GM18498 (cell line): ENCODE measurements around the gene CAMTA1.

ENCODE experiments used
- ATAC-seq: cut with Tn5 transposase; IDR thresholded peaks from one replicate; pipeline ENCODE4 v1.9.1; 2021; ENCODE audit warnings: mild to moderate bottlenecking, moderate library complexity; ENCODE audit not compliant: unreplicated experiment

CAMTA1 gene

GRCh38 chr1:7455796-7456721 lies 670.8 kb downstream of the CAMTA1 start:
- no peak for ATAC-seq

DNA sequence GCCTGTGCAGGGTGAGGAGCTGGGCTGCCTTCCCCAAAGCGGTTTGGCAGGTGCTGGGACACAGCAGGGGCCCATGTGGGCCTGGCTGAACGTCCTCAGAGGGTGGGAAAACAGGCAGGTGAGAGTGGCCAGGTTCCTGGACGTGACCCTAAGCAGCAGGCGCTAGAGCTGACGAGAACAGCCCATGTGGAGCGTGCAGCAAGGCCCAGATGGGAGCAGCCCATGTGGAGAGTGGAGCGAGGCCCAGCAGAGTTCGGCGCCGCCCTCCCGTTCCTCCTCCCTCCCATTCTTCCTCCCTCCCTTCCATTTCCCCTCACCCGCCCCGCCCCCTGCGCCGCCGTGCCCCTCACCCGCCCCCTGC lies 671.4 kb downstream of the CAMTA1 start:
- ATAC-seq: no peak

DNA sequence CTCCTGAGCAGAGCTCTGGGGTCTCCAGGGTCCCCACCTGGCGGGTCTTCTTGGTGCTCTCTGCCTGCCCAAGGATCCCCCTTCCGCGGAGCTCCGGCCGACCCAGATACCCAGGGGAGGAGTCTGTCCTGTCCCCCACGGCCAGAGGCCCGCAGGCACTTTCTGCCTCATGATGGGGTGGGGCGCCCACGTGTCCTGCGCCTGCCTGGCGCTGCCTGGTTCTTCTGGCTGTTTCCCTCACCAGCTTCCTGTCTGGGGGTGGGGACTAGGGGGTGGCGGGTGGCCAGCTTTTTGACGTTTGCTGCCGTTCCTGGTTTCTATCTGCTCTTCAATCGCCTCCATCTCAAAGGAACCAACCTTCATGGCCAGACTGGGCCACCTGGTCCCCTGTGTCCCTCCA lies 672.6 kb downstream of the CAMTA1 start:
- ATAC-seq: no peak

DNA sequence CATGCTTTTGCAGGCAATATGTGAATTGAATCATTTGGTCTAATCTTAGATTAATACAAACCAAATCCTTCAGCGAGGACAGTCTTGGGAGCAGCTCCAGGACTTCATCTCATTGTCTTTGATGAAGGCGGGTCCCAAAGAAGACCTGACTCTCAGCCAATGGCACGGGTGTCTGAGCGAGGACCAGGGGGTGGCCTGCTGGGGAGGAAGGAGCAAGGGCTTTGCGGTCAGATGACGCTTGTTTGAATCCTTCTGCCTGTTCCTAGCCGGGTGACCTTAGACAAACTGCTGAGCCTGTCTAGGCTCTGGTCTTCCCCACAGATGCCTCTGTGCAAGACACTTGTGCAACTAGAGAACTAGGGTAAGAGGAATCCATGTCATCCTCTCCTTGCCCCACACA lies 673.7 kb downstream of the CAMTA1 start:
- ATAC-seq: no peak

- ATAC-seq: no peak
These were observed 674.7 kb downstream of the CAMTA1 start for GRCh38 chr1:7459914-7460313.

DNA sequence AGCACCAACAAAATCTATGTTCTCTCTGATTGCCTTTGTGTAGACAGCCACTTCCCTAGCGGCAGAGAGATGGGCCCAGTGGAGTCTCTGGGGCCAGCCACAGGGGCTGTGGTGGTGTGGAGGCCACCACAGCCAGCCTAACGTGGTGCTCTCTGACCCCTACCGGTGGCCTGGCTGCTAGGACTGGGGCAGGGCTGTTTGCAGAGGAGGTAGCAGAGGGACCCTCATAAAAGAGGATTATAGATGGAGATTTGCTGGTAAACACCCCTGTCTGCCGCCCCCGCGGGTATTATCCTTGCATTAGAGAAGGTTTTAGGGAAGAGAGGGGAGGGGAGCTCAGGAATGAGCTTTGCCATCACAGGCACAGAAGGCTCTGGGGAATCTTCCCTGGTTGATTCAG lies 675.6 kb downstream of the CAMTA1 start:
- ATAC-seq: no peak

GRCh38 chr1:7462617-7463016 lies 677.4 kb downstream of the CAMTA1 start:
- no peak for ATAC-seq

- ATAC-seq: no peak
These were observed 678.3 kb downstream of the CAMTA1 start for GRCh38 chr1:7463526-7463925.

DNA sequence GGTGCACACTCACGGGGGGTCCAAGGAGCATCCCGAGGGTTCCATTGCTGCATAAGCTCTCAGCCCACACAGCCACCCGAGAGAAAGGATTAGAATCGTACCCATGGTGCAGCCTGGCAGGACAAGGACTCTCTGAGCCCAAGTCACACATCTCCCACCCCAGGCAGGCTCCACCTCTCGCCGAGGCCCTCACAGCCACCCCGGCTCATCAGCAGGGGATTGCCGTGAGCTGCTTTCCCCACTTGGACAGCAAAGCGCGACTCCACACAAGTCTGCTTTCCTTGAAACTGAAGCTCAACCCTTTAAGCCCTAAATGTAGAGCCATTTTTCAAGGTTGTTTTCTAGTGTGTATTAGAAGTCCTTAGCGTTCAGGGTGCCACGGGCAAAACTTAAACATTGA lies 679.5 kb downstream of the CAMTA1 start:
- ATAC-seq: no peak

GRCh38 chr1:7467476-7468175 lies 682.4 kb downstream of the CAMTA1 start:
- no peak for ATAC-seq

GRCh38 chr1:7468248-7468647 lies 683.0 kb downstream of the CAMTA1 start:
- ATAC-seq: no peak

DNA sequence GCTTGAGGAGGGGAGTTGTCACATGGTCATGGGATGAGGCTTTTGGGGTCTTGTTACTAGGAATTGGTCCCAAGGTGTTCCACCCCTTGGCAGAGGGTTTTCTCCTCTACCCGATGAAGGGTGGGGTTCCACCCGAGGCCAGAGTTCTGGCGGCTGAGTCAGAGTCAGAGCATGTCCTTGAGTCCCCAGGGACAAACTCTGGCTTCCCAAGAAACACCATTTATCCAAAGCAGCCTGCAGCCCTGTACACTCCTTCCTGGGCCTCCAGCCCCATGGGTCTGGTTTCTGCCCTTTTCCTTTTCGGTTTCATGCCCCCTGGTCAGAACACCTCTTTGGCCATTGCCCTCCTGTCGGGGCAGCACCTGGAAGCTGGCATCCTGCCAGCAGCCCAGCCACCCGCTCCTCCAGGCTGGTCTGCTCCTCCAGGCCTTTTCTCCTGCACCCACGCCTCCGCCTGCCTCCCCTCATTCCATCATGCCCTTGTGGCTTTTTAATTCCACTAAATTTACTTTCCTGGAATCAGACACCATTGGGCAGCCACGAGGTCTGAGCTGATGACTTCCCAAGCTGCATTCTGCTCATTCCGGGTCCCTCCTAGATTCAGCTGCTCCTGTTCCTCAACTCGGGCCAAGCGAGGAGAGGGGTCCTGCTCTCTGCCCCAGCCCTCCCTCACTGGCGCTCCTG lies 684.1 kb downstream of the CAMTA1 start:
- no peak for ATAC-seq

- no peak for ATAC-seq
These were observed 685.8 kb downstream of the CAMTA1 start for GRCh38 chr1:7470904-7471638.

- ATAC-seq: no peak
These were observed 686.6 kb downstream of the CAMTA1 start for GRCh38 chr1:7471836-7472235.

GRCh38 chr1:7473223-7474142 lies 688.2 kb downstream of the CAMTA1 start:
- no peak for ATAC-seq

- no peak for ATAC-seq
These were observed 688.9 kb downstream of the CAMTA1 start for GRCh38 chr1:7474143-7474490.

DNA sequence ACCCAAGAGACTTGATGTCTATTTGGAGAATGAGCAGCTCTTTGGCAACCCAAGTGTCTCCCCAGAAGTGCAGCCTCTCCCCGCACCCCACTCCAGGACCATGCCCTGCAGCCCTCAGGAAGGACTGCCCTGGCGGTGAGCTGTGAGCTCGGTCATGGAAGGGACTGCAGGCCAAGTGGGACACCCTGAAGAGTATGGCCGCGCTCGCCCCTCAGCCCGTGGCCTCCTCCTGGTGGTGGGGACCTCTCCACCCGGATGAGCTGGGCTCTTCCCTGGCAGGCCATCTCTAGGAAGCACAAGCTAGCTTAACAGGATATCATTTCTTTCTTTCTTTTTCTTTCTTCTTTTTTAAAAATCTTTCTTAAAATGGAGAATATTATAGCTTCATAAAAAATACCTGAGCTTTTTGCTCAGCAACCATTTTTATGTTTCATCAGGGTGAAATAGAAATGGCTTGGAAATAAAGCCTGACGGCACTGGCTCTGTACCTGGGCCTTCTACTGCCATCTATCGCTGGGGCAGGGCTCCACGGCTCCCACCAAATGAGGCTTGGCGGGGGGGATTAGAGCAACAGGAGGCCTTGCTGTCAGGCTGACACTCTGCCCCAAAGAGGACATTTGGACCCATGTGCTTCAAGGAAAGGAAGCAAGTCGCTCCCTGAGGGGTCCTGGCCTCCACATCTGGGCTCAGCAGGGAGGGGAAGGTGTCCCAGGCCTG lies 689.7 kb downstream of the CAMTA1 start:
- no peak for ATAC-seq

- no peak for ATAC-seq
These were observed 690.4 kb downstream of the CAMTA1 start for GRCh38 chr1:7475691-7476090.

DNA sequence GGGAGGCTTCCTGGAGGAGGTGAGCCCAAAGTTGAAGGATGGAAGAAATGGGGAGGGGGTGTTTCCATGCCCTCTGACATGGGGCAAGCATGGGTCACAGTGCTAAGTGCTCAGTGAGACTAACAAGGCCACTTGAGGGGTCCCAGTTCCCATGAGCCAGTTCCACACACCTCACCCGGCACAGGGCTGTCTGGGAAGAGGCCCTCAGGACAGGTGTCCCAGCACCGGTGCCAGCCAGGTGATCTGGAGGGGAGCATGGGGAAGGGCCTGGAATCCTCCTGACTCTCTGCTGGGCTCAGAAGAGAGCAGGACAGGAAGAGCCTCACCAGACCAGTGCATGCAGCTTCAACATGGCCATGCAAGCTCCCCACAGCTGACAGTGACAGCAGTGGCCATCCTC lies 691.1 kb downstream of the CAMTA1 start:
- ATAC-seq: no peak
